ENCODE data around the gene ZCRB1. TPM values are rescaled to one million over a fixed set of nuclear protein-coding genes. Genes with fewer than 3 reads are reported as not detected.

ZCRB1 gene
- 10 to 100 TPM; 24.4 to 42.4 (median 35.0) TPM for total RNA-seq

- Histone ChIP-seq H3K4me3 (peak within 1 kb of the TSS; percentile 75 to 94 (median 83)), H3K9me3 (no peaks in the 10 kb centered on the region), H3K4me1 (peaks cover 14 to 17% of the 10 kb centered on the region in 2 donors), H3K27ac (peak within 1 kb of the TSS; percentile 84 to 90 (median 88)), H3K27me3 (no peaks in the 10 kb centered on the region), H3K36me3 (peaks cover 0 to 14% of the 10 kb centered on the region in 2 donors)
- TF ChIP-seq POLR2A (IDR thresholded peaks at IDR 0.05) = peak; percentile 65 to 71
- TF ChIP-seq, protein P1, sequence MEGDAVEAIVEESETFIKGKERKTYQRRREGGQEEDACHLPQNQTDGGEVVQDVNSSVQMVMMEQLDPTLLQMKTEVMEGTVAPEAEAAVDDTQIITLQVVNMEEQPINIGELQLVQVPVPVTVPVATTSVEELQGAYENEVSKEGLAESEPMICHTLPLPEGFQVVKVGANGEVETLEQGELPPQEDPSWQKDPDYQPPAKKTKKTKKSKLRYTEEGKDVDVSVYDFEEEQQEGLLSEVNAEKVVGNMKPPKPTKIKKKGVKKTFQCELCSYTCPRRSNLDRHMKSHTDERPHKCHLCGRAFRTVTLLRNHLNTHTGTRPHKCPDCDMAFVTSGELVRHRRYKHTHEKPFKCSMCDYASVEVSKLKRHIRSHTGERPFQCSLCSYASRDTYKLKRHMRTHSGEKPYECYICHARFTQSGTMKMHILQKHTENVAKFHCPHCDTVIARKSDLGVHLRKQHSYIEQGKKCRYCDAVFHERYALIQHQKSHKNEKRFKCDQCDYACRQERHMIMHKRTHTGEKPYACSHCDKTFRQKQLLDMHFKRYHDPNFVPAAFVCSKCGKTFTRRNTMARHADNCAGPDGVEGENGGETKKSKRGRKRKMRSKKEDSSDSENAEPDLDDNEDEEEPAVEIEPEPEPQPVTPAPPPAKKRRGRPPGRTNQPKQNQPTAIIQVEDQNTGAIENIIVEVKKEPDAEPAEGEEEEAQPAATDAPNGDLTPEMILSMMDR (IDR thresholded peaks at IDR 0.05 in 4 of 5, conservative IDR thresholded peaks at IDR 0.05 in 1 of 5) = peak in 1 of 5 experiments; percentile 7
- peak; percentile 93 to 96 for ATAC-seq
- peak; percentile 66 to 79 for DNase-seq
- in situ Hi-C loops (cut with MboI; ENCODE audit: low sequenced_read_pairs in 4 of 4) (loop anchor here in 3 of 4 donors (5.0 to 25.0 kb wide), 5 partner anchors 89 to 639 kb away; partner anchors contain the start of gene YAF2 (in 2 of the 3)), intact Hi-C loops (cut with DNase I; ENCODE audit: low total_unique reads) (loop anchor here (1.0 kb wide), 1 partner anchor 88 kb away; the partner anchor contains the start of gene YAF2)
Observed at GRCh38 chr12:42325653-42326474, at the start of gene ZCRB1, which contains the start of gene PPHLN1. TSS of gene ZCRB1 (minus strand) at chr12:42326094. CDS start at chr12:42324102, 1,992 bp downstream. TSS of gene PPHLN1 (plus strand) at chr12:42326167. CDS start at chr12:42335903, 9,736 bp downstream.

GRCh38 chr12:42373669-42374068 lies 47.8 kb upstream of the ZCRB1 start:
- DNase-seq (no peak), ATAC-seq (no peak)
- no peak for TF ChIP-seq POLR2A (IDR thresholded peaks at IDR 0.05)
- TF ChIP-seq, protein P1 (IDR thresholded peaks at IDR 0.05 in 4 of 5, conservative IDR thresholded peaks at IDR 0.05 in 1 of 5) = no peak
- Histone ChIP-seq H3K9me3 (no peaks in the 10 kb centered on the region), H3K4me3 (no peak overlapping the region), H3K27ac (no peak overlapping the region), H3K27me3 (no peaks in the 10 kb centered on the region), H3K36me3 (peaks cover 0 to 16% of the 10 kb centered on the region in 2 donors), H3K4me1 (no peaks in the 10 kb centered on the region)
- in situ Hi-C loops (cut with MboI; ENCODE audit: low sequenced_read_pairs in 4 of 4) = no loop called here
- intact Hi-C loops (cut with DNase I; ENCODE audit: low total_unique reads) = no loop called here

DNA sequence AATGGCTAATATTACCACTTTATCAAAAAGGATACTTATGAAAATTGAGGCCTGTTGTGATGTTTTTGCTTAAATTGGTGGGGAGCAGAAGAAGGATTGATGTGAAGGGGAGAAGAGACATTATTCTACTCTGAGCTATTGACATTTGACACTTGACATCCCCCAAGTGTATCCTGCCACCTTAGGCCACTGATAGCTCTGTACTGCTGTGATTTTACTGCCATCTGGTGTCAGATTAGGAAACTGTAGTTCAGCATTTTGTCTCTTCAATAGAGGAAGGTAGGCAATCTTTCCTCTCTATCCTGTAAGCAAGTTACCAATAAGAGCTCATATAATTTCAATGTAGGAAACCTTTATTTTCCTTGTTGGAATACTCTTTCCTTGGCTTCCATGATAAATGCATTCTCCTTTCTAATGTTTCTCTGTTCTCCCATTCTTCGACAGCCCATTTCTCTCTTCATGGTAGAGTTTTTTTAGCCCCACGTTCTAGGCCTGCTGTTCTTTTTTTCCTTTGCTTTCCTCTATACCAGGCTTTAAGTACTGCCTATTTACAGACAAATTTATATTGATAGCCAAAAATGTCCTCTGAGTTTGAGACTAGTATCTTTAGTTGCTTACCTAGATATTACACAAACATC lies 46.4 kb upstream of the ZCRB1 start:
- ATAC-seq (peak in 1 of 2 donors; percentile 53), DNase-seq (no peak)
- peaks cover 0 to 16% of the 10 kb centered on the region in 2 donors for H3K36me3 ChIP-seq
- no peak for TF ChIP-seq POLR2A (IDR thresholded peaks at IDR 0.05)
- TF ChIP-seq, protein P1 (IDR thresholded peaks at IDR 0.05 in 4 of 5, conservative IDR thresholded peaks at IDR 0.05 in 1 of 5) = peak in 4 of 5 experiments; percentile 44 to 71 (median 60)
- intact Hi-C loops (cut with DNase I; ENCODE audit: low total_unique reads) = loop anchor here (1.0 kb wide), 1 partner anchor 243 kb away; no protein-coding TSS in a partner anchor
- no peaks in the 10 kb centered on the region for H3K27me3 ChIP-seq
- H3K9me3 ChIP-seq = no peaks in the 10 kb centered on the region
- no peak overlapping the region for H3K27ac ChIP-seq
- in situ Hi-C loops (cut with MboI; ENCODE audit: low sequenced_read_pairs in 4 of 4) = no loop called here
- no peaks in the 10 kb centered on the region for H3K4me1 ChIP-seq
- H3K4me3 ChIP-seq = no peak overlapping the region

DNA sequence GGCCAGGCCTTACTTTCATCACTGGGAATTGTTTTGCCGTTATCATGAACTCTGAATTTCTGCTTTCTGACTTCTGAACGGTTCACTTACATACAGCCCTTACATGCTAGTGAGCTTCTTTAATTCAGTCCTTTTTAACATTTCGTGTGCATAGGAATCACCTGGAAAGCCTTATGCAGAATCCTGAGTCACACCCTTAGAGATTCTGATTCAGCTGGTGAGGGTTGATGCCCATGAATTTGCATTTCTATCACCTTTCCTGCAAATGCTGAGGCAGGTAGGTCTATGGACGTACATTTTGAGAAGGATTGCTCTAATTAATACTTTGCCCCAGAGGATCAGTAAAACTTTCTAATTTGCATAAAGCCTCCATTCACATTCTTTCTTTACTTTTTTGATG lies 44.1 kb upstream of the ZCRB1 start:
- no peak overlapping the region for H3K4me3 ChIP-seq
- TF ChIP-seq, protein P1 (IDR thresholded peaks at IDR 0.05 in 4 of 5, conservative IDR thresholded peaks at IDR 0.05 in 1 of 5) = no peak
- no peak for TF ChIP-seq POLR2A (IDR thresholded peaks at IDR 0.05)

More for the DNA sequence above, 44.1 kb upstream of the ZCRB1 start:
- Histone ChIP-seq H3K36me3 (peaks cover 0 to under 1% of the 10 kb centered on the region in 2 donors), H3K27ac (no peak overlapping the region), H3K27me3 (no peaks in the 10 kb centered on the region), H3K4me1 (no peaks in the 10 kb centered on the region), H3K9me3 (no peaks in the 10 kb centered on the region)
- intact Hi-C loops (cut with DNase I; ENCODE audit: low total_unique reads) = no loop called here
- DNase-seq (no peak), ATAC-seq (no peak)
- in situ Hi-C loops (cut with MboI; ENCODE audit: low sequenced_read_pairs in 4 of 4) = no loop called here
